GM19351 (cell line): Measurements from ENCODE around the gene SUSD1.
A peak's percentile ranks its signal among the peaks of the same experiment; 100 is the strongest.

Source experiments
- ATAC-seq: cut with Tn5 transposase; IDR thresholded peaks from one replicate; pipeline ENCODE4 v1.9.1; 2021; ENCODE audit warnings: mild to moderate bottlenecking, moderate library complexity; ENCODE audit not compliant: unreplicated experiment

Gene SUSD1

DNA sequence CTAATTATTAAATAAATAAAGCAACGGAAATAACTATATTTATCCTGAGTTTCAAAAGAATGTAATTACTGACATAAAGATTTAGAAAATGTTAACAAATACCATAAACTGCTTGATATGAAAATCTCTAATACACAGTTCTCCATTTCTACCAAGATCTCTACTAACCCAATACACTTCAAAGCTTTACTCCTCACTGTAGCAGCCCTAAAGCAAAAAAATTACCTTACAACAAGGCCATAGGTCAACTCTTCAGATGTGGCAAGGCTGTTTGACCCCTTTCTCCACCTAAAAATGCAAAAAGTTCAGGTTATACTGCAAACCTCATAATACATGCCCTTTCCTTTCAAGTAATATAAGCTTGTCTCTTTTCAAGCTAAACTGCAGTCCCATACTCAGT is 181.8 kb downstream of the SUSD1 start:
- ATAC-seq = no peak

DNA sequence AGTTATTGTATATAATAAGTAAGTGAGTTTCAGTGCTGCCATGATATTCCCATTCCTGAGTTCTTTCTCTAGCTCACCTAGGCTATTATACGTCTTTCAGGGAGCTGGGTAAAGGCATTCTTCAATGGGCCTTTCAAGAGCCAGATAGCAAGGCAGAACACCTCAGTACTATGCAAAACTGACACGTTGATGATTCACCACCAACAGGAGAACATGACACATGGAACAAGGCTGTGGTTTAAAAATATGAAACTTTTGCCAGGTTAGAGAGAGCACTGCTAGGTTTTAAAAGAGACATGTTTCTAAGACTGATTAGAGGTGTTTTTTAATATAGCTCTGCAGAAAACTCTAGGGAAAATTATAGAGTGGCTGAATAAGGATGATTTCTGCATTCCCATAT is 182.6 kb downstream of the SUSD1 start:
- ATAC-seq = peak; percentile 86

DNA sequence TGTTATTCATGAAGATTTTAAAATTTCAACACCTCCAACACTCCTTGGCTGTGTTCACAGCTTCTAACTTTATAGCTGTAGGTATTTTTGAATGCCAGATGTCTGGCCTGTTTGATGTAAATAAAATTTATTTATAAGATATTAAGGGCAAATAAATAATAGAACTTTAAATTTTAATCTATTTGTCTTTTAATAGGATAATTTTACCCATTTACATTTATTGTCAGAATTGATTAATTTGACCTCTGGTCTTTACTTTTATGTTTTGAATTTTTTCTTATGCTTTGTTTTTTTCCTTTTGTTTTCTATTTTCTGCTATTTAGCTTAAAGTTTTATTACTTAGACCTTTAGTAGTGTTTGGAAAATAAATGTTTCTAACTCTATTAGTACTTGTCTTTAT is 183.9 kb downstream of the SUSD1 start:
- ATAC-seq = no peak
